Left ventricle myocardium superior (tissue), 1 donor: ENCODE measurements around the gene EAPP. TPM values are rescaled to one million over a fixed set of nuclear protein-coding genes. Genes with fewer than 3 reads are reported as not detected.
A peak's percentile ranks its signal among the peaks of the same experiment; 100 is the strongest.
"Not testable (repeated sequence)": the region's sequence is repeated elsewhere in the genome, so short reads cannot be mapped to it uniquely, and the experiment has no call there.

Experiments used
- ATAC-seq: fragments of 200-7000 bp; cut with Tn5 transposase; one replicate; pipeline ENCODE4 v1.9.1; 2020; ENCODE audit warnings: mild to moderate bottlenecking, moderate library complexity
- DNase-seq: peaks from one replicate; pipeline ENCODE4 v3.0.0-alpha.2; 2020
- intact Hi-C: fragments of 100-400 bp; cut with micrococcal nuclease; formaldehyde crosslinking; loops from one replicate; pipeline ENCODE4 v1.11.0; 2022
- long read RNA-seq: library from polyadenylated mRNA; unstranded; transcript quantifications from one replicate; pipeline ENCODE4 v2.0.0, GENCODE V29; 2021
- total RNA-seq: library from RNA; stranded (reverse); fragmentation: NEBNext Ultra II Directional; extraction: Animal tissue kit (Norgen Biotek cat#: 25700); gene quantifications from one replicate; pipeline ENCODE4 v1.2.1, GENCODE V29; 2021
- donor health status: DM: no; HTN: yes; CAD: no; lungs with severe emphysema.

The EAPP gene, protein sequence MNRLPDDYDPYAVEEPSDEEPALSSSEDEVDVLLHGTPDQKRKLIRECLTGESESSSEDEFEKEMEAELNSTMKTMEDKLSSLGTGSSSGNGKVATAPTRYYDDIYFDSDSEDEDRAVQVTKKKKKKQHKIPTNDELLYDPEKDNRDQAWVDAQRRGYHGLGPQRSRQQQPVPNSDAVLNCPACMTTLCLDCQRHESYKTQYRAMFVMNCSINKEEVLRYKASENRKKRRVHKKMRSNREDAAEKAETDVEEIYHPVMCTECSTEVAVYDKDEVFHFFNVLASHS
- total RNA-seq: 19.3 TPM
- long read RNA-seq, transcript EAPP-201 (6 exons, 1,321 nt): major isoform, 7 of 9 reads
- long read RNA-seq, partial matches to known transcripts: 1 of 9 reads
- long read RNA-seq, other reads (novel, unspliced or antisense): 1 of 9 reads

DNA sequence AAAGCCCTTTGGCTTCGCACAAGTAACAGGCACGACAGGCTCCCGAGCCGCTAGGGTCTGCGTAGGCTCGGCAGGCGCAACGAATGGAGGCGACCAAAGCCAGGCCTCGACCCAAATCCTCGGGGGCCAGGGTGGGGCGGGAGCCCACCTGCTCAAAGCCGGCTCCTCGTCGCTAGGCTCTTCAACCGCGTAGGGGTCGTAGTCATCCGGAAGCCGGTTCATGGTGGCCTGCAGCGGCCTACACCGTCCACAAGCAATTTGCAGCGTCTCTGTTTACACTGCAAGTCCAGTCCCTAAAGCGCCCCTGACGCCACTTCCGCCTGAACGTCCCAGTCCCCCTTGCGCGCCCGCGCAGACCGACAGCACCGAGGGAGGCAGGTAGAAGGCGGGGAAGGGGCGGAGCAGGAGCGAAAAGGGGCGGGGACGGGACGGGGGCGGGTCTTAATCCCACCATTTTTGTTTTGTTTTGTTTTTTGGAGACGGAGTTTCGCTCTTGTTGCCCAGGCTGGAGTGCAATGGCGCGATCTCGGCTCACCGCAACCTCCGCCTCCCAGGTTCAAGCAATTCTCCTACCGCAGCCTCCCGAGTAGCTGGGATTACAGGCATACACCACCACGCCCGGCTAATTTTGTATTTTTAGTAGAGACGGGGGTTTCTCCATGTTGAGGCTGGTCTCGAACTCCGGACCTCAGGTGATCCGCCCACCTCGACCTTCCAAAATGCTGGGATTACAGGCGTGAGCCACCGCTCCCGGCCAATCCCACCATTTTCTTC lies at the start of gene EAPP:
Gene EAPP (minus strand): TSS at position 295 of the 774 bp plus-strand sequence. CDS start 73 bp downstream, at position 222.
- DNase-seq: peak; percentile 98
- intact Hi-C loops: no loop called here
- peak; percentile 98 for ATAC-seq

DNA sequence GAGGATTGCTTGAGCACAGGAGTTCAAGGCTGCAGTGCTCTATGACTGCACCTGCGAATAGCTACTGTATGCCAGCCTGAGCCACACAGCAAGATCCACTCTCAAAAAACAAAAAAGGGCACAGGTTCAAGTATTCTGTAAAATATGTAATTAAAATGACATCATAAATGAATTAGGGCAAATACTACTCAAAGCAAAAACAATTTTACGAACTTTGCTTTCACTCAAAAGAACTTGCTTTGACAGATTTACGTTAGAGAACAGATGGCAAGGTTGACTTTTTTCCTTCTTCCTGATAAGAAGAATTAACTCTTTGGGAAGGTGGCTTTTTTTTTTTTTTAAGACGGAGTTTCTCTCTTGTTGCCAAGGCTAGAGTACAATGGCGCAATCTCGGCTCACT lies 44.0 kb upstream of the EAPP start:
- ATAC-seq: no peak
- intact Hi-C loops: no loop called here
- no peak for DNase-seq

DNA sequence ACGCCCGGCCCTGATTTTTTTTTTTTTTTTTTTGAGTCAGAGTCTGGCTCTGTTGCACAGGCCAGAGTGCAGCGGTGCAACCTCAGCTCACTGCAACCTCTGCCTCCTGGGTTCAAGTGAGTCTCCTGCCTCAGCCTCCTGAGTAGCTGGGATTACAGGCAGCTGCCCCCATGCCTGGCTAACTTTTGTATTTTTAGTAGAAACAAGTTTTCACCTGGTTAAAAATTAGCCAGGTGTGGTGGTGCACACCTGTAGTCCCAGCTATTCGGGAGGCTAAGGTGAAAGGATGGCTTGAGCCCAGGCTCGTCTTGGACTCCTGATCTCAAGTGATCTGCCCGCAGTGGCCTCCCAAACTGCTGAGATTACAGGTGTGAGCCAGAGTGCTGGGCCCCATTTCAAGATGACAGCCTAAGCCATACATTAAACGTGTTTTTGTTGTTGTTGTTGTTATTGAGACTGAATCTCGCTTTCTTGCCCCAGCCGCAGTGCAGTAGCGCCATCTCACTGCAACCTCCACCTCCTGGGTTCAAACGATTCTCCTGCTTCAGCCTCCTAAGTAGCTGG lies 42.7 kb upstream of the EAPP start:
- no peak for DNase-seq
- intact Hi-C loops: no loop called here
- ATAC-seq: no peak

DNA sequence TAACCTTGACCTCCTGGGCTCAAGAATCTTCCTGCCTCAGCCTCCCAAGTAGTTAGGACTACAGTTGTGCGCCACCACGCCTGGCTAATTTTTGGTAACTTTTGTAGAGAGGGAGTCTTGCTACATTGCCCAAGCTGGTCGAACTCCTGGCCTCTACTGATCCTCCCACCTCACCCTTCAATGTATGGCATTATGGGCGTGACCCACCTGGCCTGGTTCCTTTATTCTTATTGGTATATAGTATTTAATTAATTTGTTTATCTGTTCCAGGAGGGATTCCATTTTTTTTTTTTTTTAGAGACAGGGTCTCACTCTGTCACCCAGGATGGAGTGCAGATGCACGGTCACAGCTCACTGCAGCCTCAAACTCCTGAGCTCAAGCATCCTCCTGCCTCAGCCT lies 40.9 kb upstream of the EAPP start:
- intact Hi-C loops: no loop called here

DNA sequence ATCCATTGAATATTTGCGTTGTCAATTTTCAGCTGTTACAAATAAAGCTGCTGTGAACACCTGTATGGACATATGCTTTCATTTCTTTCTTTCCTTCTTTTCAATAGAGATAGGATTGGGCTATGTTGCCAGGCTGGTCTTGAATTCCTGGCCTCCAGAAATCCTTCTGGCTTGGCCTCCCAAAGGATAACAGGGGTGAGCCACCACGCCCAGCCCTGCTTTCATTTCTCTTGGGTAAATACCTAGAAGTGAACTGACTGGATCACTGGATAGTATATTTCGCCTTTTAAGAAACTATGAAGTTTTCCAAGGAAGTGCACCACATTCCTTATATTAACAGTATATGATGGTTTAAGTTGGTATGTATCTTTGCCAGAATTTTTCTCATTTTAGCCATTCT lies 32.3 kb upstream of the EAPP start:
- DNase-seq: no peak
- intact Hi-C loops: no loop called here
- ATAC-seq: no peak

More for the DNA sequence above, 40.9 kb upstream of the EAPP start:
- DNase-seq (no peak), ATAC-seq (no peak)

DNA sequence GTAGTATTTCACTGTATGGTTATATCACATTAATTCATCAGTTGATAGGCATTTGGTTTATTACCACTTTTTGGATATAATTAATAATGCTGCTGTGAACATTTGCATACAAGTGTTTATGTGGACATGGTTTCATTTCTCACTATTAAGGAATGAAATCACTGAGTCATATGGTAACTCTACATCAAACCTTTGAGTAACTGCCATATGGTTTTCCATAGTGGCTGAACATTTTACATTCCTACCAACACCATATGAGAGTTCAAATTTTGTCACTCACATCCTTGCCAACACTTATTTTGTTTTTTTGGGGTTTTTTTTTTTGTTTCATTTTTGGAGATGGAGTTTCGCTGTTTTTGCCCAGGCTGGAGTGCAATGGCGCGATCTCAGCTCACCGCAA lies 30.2 kb upstream of the EAPP start:
- DNase-seq (no peak), ATAC-seq (no peak)
- intact Hi-C loops: loop anchor here (5.0 kb wide), 1 partner anchor 33 kb away; no protein-coding TSS in a partner anchor

DNA sequence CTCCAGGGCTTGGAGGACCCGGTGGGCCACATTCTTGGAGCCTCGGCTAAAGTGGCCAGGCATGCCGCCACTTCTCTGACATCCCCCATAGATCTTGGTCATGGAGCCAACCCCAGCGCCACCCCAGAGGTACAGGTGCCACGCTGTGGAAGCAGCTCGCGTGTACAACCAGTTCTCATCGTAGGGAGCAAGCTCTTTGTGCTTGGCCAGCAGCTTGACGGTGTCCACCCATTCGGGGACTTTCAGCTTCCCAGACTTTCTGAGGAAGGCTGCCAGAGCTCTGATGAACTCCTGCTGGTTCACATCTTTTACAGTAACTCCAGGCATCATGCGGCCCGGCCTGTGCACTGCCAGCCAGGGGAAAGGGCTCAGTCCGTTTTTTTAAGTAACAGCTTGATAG lies 29.3 kb upstream of the EAPP start:
- intact Hi-C loops: loop anchor here (5.0 kb wide), 1 partner anchor 33 kb away; no protein-coding TSS in a partner anchor
- ATAC-seq: no peak
- DNase-seq: no peak

DNA sequence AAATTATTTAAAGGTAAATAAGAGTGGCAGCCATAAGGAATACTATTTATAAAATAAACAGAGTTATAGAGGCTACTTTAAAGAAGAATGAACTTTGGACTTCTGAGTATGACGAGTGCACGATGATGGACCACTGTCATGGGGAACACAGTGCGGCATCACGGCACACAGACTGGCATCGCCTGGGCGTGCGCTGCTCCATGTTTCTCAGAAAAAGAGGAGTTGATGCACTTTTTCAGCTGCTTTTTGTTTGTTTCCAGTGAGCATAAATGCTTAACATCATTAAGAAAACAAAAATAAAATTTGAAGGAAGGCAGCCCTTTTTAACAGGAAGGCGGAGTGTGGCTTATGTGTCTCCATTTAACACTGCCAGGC lies 23.3 kb upstream of the EAPP start:
- ATAC-seq (no peak), DNase-seq (no peak)
- intact Hi-C loops: no loop called here

DNA sequence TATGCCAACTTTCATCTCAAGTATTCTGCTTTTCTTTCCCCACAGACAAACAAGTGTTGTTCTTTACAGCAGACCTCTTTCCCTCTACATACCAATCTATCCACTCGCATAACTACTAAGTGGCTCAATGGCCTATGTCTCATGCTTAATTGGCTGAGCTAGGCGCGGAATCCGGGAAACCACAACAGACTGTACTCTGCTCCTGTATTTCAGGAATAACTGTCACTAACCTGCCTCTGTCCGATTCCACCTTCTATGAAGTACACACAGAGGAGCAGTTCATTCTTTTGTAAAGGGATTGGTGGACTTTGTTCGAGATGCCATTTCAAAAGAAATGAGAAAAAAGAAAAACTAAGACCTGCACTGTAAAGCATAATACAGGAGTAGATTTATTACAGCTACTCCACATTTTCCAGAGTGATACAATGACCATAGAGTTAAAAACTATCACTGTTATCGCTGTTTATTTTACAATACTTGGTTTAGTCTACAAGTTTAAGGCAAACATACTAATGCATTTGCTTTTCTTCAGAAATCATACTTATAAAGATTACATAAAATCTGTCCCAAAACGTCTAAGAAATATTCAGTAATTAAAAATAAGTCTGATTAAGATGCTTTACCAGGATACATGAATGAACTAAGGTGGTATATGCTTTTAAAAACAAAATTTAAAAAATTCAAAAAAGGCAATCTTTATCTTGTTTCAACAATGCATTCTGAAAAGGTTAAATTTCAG lies 22.7 kb upstream of the EAPP start:
- ATAC-seq: peak; percentile 62
- intact Hi-C loops, DNase-seq: not testable (repeated sequence)

DNA sequence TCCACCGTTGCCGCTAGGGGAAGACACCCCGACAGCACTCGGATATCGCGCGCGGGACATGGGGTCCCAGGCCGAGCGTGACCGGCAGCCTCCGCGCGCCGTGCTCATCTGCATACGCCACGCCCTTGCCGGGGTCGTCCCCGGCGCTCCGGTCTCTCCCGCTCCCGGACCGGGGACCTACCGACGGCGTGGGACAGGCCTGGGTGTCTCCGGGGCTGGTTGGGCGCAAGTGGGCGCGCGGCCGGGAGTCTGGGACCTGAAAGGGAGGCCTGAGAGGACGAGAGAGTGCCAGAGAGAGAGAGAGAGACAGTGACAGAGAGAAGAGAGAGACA lies 17.0 kb upstream of the EAPP start:
- DNase-seq, intact Hi-C loops: not testable (repeated sequence)
- ATAC-seq: peak; percentile 94

DNA sequence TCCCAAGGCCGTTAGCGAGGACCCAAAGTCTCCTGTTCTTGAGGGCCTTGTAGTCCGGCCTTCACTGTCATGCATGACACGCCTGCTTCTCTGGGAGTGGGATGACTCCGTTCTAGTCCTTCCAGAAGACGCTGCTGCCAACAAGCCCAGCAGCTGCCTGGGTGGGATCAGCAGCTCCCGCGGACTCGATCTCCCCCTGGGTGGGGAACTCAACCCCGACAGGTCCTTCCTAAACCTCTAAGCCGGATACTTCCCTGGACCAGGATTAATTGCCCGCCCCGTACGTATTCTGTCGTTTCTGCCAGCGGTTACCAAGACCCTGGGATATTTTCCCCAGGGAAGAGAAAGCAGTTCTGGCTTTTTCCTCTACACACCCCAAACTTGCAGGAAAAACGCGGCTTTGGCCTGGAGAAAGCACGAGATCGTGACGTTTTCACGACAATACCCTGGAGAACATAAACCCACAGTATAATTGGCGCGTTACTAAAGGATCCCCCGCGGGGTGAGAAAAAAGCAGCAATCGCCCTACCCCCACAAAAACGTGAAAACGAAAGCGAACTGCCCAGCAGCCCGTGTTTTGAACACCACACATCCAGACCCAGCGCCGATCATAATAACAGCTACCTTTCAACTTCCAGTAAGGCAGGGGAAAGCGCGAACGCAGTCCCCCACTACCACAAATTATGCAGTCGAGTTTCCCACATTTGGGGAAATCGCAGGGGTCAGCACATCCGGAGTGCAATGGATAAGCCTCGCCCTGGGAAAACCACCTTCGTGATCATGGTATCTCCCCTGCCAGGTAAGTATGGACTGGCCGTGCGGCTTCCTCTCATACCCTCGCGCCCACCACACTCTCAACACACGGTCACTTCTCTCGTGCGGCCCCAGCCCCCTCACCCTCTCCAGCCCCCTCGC lies 16.3 kb upstream of the EAPP start:
- peak; percentile 87 for ATAC-seq
- intact Hi-C loops, DNase-seq: not testable (repeated sequence)

DNA sequence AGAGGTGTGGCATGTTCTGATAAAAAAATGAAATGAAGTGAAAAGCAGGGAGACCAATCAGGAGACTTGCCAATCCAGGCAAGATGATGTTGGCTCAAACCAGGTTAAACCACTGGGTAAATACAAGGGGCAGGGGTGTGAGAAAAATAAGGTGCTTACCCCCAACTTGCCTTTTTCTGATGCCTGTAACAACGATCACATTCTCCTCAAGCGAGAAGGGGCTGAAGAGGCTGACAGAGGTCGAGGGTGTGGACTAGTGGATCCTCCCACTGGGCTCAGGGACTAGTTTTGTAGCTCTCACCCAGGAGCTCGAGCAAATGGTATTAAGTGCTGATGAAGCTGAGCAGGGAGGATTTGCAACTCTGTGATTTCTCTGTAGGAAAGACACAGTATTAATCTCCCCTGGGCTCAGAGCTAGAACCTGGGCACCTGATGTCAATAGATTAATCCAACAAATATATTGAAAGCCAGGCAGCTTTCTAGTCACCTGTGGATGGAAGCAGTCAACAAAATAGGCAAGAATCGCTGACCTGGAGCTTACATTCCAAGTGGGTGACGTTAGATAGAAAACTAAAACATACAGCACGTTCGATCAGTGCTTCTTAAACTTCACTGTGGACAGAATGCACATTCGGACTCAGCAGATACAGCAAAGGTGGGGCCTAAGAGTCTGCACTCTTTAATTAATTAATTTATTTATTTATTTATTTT lies 15.2 kb upstream of the EAPP start:
- intact Hi-C loops: no loop called here
- DNase-seq (no peak), ATAC-seq (no peak)

DNA sequence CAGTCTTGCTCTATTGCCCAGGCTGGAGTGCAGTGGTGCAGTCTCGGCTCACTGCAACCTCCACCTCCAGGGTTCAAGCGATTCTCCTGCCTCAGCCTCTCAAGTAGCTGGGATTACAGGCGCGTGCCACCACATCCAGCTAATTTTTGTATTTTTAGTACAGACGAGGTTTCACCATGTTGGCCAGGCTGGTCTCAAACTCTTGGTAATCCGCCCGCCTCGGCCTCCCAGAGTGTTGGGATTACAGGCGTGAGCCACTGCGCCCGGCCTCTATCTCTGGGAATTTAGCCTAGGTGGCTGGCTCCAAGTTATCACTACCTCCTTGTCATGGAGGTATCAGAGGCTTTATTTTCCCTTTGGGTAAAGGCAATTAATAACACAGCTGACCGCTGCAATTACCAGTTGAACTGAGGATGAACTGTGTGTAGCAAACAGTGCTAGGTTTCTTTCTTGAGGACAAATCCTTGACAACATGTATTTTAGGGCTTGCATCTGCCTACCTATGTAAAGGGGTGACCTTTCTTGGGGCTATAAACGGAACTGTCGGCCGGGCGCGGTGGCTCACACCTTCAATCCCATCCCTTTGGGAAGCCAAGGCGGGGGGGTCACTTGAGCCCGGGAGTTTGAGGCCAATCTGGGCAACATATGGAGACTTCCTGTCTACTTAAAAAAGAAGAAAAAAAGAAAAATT lies 9.9 kb upstream of the EAPP start:
- ATAC-seq, DNase-seq, intact Hi-C loops: not testable (repeated sequence)

DNA sequence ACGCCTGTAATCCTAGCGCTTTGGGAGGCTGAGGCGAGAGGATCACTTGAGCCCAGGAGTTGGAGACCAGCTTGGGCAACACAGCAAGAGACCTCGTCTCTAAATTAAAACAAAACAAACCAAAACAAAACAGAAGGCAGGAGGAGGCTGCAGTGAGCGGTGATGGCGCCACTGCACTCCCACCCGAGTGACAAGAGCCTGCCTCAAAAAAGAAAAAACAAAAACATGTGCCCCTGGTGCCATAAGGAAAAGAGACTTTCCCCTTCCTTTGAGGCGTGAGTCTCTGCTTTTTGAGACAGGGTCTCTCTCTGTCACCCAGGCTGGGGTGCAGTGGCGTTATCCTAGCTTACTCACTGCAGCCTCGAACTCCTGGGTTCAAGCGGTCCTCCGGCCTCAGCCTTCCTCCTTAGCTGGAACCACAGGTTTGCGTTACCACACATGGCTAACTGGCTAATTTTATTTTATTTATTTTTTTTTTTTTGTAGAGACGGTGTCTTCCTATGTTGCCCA lies 9.0 kb upstream of the EAPP start:
- ATAC-seq: no peak
- intact Hi-C loops: no loop called here
- no peak for DNase-seq

DNA sequence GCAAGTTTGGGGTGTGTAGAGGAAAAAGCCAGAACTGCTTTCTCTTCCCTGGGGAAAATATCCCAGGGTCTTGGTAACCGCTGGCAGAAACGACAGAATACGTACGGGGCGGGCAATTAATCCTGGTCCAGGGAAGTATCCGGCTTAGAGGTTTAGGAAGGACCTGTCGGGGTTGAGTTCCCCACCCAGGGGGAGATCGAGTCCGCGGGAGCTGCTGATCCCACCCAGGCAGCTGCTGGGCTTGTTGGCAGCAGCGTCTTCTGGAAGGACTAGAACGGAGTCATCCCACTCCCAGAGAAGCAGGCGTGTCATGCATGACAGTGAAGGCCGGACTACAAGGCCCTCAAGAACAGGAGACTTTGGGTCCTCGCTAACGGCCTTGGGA lies 7.6 kb upstream of the EAPP start:
- intact Hi-C loops, DNase-seq: not testable (repeated sequence)
- peak; percentile 1 for ATAC-seq

DNA sequence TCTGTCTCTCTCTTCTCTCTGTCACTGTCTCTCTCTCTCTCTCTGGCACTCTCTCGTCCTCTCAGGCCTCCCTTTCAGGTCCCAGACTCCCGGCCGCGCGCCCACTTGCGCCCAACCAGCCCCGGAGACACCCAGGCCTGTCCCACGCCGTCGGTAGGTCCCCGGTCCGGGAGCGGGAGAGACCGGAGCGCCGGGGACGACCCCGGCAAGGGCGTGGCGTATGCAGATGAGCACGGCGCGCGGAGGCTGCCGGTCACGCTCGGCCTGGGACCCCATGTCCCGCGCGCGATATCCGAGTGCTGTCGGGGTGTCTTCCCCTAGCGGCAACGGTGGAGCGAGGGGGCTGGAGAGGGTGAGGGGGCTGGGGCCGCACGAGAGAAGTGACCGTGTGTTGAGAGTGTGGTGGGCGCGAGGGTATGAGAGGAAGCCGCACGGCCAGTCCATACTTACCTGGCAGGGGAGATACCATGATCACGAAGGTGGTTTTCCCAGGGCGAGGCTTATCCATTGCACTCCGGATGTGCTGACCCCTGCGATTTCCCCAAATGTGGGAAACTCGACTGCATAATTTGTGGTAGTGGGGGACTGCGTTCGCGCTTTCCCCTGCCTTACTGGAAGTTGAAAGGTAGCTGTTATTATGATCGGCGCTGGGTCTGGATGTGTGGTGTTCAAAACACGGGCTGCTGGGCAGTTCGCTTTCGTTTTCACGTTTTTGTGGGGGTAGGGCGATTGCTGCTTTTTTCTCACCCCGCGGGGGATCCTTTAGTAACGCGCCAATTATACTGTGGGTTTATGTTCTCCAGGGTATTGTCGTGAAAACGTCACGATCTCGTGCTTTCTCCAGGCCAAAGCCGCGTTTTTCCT lies 7.0 kb upstream of the EAPP start:
- peak; percentile 94 for ATAC-seq
- intact Hi-C loops, DNase-seq: not testable (repeated sequence)
